Muscle layer of colon (tissue), 2 donors: ENCODE measurements around the gene HOXA4.
A peak's percentile ranks its signal among the peaks of the same experiment; 100 is the strongest.

Source experiments
- H3K27ac ChIP-seq: one replicate; pipeline ENCODE4 v1.7.0; 2013; ENCODE audit warnings: low read depth, mild to moderate bottlenecking, low read length, moderate library complexity
- H3K27me3 ChIP-seq, 2 donors: one replicate each; pipeline ENCODE4 v1.7.0; 2013; ENCODE audit warnings: low read length in 2 of 2, mild to moderate bottlenecking in 2 of 2; ENCODE audit not compliant: insufficient read depth in 2 of 2, control insufficient read depth in 1 of 2
- H3K36me3 ChIP-seq: one replicate; pipeline ENCODE4 v1.7.0; 2013; ENCODE audit warnings: mild to moderate bottlenecking, low read length; ENCODE audit not compliant: insufficient read depth
- H3K4me1 ChIP-seq: one replicate; pipeline ENCODE4 v1.7.0; 2013; ENCODE audit warnings: mild to moderate bottlenecking, low read length; ENCODE audit not compliant: insufficient read depth
- H3K4me3 ChIP-seq, 2 donors: one replicate each; pipeline ENCODE4 v1.7.0; 2013; ENCODE audit warnings: low read length in 2 of 2, low read depth in 1 of 2, mild to moderate bottlenecking in 1 of 2, moderate library complexity in 1 of 2
- H3K9ac ChIP-seq: one replicate; pipeline ENCODE4 v1.7.0; 2013; ENCODE audit warnings: low read length
- H3K9me3 ChIP-seq: one replicate; pipeline ENCODE4 v1.7.0; 2013; ENCODE audit warnings: mild to moderate bottlenecking, low read length
- donor health status: abdominal sarcoma.
- donor health status: Adenocarcinoma of cecum.

Gene HOXA4

DNA sequence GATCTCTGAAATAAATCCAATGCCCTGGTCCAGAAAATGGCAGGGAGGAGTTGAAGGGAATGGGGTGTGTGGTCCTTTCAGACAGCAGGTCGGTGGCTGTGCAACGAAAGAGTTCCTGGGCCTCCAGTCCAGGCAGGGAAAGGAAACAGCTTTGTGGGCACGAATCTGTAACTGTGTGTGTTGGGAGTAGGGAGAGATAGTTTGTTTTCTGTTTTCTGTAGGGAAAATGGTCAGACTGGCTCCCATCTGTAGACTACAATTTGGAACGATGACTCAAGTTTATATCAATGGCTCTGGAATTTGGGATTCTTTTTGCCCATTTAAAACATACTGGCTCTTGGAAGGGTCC is 37.3 kb upstream of the HOXA4 start:
- peak overlapping the region; percentile 100 for H3K27ac ChIP-seq
- peak overlapping the region; percentile 67 to 74 for H3K4me3 ChIP-seq
- peaks cover 0 to 21% of the 10 kb centered on the region in 2 donors for H3K27me3 ChIP-seq
- H3K36me3 ChIP-seq = peaks cover 7% of the 10 kb centered on the region
- no peaks in the 10 kb centered on the region for H3K4me1 ChIP-seq
- H3K9ac ChIP-seq = peak overlapping the region; percentile 88
- no peaks in the 10 kb centered on the region for H3K9me3 ChIP-seq

DNA sequence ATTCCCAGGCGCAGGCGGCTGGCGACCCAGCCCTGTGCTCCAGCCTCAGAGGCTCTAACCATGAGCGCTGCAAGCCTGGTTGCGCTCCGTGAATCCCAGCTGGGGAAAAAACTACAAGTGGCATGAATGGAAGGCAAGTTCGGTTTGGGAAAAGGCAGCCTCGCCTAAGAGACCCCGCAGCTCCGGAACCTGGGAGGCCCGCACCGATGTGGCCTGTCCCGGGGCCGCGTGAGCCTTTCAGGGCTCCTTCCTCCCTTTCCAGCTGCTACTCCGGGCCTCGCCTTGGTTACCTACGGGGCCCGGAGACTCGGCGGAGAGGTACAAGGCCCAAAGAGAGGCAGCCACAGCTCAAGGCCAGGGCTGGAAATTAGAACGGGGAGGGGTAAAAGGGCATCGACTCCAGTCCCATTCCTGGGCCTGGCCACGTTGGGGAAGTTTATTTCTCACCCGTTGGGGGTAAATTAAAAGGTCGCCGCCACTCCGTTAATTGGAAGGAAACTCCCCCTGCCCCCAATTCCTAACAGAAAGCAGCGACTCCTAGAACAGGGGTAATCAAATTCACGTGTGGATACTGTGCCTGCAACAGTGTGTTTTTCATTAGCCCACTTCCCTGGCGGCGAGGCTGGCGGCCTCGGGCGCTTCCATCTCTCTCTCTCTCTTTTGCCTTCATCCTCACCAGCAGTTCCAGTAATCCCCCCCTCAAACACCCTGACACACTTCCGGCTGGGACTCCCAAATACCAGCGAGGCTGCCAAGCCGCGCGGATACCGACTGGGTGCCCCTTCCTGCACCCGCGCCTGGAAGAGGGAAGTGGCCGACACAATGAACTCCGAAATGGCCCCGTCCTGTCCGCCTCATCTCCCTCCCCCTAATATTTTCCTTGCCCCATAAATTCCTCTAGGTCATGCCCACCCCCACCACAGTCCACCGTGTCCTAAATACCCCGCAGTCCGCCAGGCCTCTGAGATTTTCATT is 36.3 kb upstream of the HOXA4 start:
- no peaks in the 10 kb centered on the region for H3K9me3 ChIP-seq
- H3K27me3 ChIP-seq = peaks cover 0 to 21% of the 10 kb centered on the region in 2 donors
- H3K9ac ChIP-seq = peak overlapping the region; percentile 88
- H3K27ac ChIP-seq = peak overlapping the region; percentile 100
- H3K4me3 ChIP-seq = peak overlapping the region; percentile 74 to 96
- no peaks in the 10 kb centered on the region for H3K4me1 ChIP-seq
- H3K36me3 ChIP-seq = peaks cover 7% of the 10 kb centered on the region

DNA sequence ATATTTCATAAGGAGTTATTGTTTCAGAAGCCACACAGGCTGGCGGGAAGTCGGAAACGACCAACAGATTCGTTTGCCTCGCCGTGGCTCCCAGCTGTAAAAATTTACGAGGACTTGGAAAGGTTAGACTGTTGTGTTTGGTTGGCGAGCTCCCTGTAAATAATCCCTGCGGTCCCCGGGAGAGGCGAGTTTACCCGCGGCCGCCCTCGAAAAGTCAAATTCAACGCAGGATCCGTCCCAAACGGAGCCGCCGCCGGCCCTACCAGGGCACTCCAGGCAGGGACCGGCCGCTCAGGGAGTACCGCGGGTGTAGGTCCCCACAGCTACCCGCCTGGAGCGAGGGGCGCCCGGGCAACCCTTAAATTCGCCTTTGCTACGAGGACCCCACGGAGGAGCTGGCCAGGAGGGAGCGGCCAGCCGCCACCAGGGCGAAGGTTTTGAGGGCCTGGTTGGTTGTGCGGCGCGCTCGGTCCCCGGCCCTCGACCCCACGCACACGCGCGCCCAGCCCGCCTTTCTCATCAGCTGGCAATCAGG is 35.5 kb upstream of the HOXA4 start:
- peak overlapping the region; percentile 88 for H3K9ac ChIP-seq
- no peaks in the 10 kb centered on the region for H3K4me1 ChIP-seq
- peak overlapping the region; percentile 100 for H3K27ac ChIP-seq
- no peaks in the 10 kb centered on the region for H3K36me3 ChIP-seq
- H3K9me3 ChIP-seq = no peaks in the 10 kb centered on the region
- H3K4me3 ChIP-seq = peak overlapping the region; percentile 74 to 96
- H3K27me3 ChIP-seq = peaks cover 0 to 21% of the 10 kb centered on the region in 2 donors

DNA sequence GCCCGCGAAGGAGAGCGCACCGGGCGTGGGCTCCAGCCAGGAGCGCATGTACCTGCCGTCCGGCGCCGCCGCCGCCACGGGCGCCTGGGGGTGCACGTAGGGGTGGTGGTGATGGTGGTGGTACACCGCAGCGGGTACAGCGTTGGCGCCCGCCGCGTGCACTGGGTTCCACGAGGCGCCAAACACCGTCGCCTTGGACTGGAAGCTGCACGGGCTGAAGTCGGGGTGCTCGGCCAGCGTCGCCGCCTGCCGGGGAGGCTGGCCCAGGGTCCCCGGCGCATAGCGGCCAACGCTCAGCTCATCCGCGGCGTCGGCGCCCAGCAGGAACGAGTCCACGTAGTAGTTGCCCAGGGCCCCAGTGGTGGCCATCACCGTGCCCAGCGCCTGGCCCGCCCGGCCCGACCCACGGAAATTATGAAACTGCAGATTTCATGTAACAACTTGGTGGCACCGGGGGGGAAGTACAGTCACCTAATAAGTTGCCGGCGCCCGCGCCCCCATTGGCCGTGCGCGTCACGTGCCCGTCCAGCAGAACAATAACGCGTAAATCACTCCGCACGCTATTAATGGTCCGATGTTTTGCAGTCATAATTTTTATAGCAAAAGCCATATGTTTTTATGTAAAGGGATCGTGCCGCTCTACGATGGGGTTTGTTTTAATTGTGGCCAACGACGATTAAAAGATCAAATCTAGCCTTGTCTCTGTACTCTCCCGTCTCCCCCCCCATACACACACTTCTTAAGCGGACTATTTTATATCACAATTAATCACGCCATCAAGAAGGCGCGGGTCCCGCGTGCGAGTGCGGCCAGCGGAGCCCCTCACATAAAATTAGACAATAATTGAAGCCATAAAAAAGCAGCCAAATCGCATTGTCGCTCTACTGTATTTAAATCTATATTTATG is 34.8 kb upstream of the HOXA4 start, which contains the start of gene HOXA9:
TSS of gene HOXA9 (minus strand) at position 449 of the 907 bp plus-strand sequence. CDS start at position 369, 80 bp downstream.
- Histone ChIP-seq H3K27ac (peak within 1 kb of the TSS; percentile 100), H3K27me3 (peaks cover 0 to 21% of the 10 kb centered on the region in 2 donors), H3K4me3 (peak within 1 kb of the TSS; percentile 74 to 96), H3K4me1 (no peaks in the 10 kb centered on the region), H3K9me3 (no peaks in the 10 kb centered on the region), H3K9ac (peak within 1 kb of the TSS; percentile 88), H3K36me3 (no peaks in the 10 kb centered on the region)

DNA sequence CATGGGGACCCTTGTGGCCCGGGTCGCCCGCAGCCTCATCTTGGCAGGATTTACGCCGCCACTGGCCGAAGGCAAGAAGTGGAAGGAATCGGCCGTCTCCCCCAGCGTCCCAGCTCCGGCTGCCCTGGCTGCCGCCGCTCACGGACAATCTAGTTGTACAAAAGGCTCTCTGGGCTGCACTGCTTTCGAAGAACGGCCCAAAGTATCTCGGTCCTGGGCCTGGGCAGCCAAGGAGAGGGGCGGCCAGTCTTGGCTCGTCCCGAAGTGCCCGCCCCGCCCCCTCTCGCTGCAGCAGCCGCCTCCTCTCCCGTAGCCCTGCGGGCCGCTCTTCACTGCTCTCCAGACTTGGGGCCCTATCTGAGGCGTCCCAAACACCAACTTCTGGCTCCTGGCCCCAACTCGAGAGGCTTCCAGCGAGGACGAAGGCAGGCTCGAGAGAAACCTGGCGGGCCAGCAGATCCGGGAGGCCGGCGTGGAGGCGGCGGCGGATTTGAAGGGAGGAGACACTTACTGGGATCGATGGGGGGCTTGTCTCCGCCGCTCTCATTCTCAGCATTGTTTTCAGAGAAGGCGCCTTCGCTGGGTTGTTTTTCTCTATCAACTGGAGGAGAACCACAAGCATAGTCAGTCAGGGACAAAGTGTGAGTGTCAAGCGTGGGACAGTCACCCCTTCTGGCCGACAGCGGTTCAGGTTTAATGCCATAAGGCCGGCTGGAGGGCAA is 34.0 kb upstream of the HOXA4 start:
- no peaks in the 10 kb centered on the region for H3K4me1 ChIP-seq
- H3K9me3 ChIP-seq = no peaks in the 10 kb centered on the region
- H3K36me3 ChIP-seq = no peaks in the 10 kb centered on the region
- peak overlapping the region; percentile 62 for H3K9ac ChIP-seq
- peaks cover 0 to 21% of the 10 kb centered on the region in 2 donors for H3K27me3 ChIP-seq
- H3K4me3 ChIP-seq = peak overlapping the region; percentile 74 to 96
- peak overlapping the region; percentile 100 for H3K27ac ChIP-seq

DNA sequence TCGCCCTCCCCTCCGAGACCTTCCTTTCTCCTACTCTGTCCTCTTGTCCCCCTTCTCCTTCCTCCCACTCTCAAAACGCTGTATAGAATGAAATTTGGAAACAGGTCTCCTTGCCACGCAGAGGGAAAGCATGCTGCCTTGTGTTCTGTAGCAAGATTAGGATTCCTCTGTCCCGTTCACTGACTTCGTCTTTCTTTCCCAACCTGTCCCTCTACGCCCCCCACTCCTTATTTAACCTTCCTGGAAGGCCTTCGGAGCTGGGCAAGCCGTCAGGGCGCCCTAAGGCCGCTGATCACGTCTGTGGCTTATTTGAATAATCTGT is 33.4 kb upstream of the HOXA4 start:
- Histone ChIP-seq H3K36me3 (no peaks in the 10 kb centered on the region), H3K4me1 (no peaks in the 10 kb centered on the region), H3K27me3 (peaks cover 0 to 21% of the 10 kb centered on the region in 2 donors), H3K27ac (peak overlapping the region; percentile 100), H3K4me3 (peak overlapping the region; percentile 74 to 96), H3K9me3 (no peaks in the 10 kb centered on the region), H3K9ac (peak overlapping the region; percentile 62)

DNA sequence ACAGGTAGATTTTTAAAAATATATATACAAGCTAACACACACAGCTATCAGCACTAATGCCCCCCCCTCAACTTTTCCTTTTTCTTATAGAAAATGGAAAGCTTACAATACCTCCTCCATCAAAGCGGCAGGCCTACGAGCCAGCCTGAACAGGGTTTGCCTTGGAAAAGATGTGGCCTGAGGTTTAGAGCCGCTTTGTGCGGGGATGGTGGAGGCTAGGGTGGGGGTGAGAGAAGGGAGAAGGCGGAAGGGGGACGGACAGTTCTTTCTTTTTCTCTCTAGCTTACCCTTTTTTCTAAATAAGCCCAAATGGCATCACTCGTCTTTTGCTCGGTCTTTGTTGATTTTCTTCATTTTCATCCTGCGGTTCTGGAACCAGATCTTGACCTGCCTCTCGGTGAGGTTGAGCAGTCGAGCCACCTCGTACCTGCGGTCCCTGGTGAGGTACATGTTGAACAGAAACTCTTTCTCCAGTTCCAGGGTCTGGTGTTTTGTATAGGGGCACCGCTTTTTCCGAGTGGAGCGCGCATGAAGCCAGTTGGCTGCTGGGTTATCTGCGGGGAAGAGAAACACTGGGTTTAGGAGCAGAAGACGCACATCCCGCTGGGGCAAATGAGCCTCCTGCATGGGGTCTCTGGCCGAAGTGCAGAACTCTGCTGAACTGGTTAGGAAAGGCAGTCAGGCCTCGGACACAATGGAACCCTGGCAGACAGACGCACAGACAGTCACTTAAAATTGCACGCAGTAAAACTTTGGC is 32.9 kb upstream of the HOXA4 start:
- no peaks in the 10 kb centered on the region for H3K4me1 ChIP-seq
- peak overlapping the region; percentile 74 to 96 for H3K4me3 ChIP-seq
- peak overlapping the region; percentile 100 for H3K27ac ChIP-seq
- peak overlapping the region; percentile 62 for H3K9ac ChIP-seq
- H3K36me3 ChIP-seq = no peaks in the 10 kb centered on the region
- H3K27me3 ChIP-seq = peaks cover 0 to 21% of the 10 kb centered on the region in 2 donors
- no peaks in the 10 kb centered on the region for H3K9me3 ChIP-seq

DNA sequence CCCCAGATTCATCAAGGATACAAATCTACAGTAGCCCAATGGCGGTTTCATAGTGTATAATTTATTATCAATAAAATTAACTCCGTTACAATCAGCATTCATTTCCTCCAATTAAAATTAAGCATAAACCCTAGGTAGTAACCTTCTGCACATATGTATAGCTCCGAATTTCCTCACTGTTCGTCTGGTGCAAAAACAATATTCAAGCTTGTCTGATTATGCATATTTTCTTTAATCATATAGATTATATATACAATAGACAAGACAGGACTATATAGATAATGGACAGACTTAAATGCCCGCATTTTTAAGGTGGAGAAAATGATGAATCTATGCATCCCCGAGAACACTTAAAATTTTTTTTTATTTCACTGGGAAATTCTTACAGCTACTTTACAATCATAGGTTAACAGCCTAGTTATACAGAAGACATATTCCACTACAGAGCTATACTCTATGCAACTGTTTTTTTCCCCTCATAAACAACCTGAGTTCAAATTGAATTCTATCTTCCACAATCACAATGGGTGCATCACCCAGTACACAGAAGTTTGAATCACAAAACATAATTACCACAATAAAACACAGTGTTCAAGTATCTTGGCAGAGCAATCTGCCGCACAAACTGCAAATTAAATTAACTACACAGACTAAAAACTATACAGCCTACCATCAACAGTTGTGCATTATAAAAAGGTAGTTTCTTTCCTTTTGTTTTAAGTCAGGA is 32.2 kb upstream of the HOXA4 start:
- peak overlapping the region; percentile 74 to 96 for H3K4me3 ChIP-seq
- peaks cover 0 to 21% of the 10 kb centered on the region in 2 donors for H3K27me3 ChIP-seq
- peak overlapping the region; percentile 76 for H3K27ac ChIP-seq
- H3K9ac ChIP-seq = peak overlapping the region; percentile 62
- no peaks in the 10 kb centered on the region for H3K36me3 ChIP-seq
- H3K4me1 ChIP-seq = no peaks in the 10 kb centered on the region
- no peaks in the 10 kb centered on the region for H3K9me3 ChIP-seq

DNA sequence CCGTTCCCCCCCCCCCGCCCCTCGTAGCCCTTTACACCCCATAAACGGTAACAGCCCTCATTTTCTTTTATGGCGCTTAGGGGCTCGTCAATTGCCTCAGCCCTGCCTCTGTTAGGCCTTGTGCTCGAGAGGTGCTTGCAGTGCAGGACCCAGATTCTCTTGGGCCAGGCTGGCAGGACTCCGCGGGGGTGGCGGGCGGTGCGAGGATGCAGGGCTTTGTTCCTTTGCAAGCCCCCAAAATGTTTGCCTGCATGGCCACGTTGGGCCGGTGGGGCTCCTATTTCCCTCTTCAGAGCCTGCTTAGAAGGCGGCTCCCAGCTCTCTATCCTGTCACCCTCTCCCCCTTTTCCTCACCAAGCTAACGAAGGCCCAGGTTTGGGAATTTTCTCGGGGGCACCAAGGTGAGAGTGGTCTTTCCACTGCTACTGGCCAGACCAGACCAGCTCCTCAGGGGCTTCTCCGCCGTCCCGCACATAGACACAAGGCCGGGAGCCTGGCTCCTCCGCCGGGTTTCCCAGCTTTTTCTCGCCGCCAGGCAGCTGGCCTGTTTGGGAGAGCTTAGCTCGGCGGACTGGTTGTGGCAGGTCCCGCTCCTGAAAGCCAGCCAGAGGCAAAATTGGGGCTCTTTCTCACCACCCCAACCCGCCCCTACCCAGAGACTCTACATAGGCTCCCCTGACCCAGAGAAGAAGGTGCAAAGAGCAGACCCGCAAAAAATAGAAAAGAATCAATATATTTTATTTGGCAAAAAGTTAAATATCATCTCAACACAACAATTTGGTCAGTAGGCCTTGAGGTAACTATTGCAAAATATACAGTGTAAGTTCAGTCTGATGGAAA is 31.4 kb upstream of the HOXA4 start:
- peak overlapping the region; percentile 74 to 96 for H3K4me3 ChIP-seq
- peak overlapping the region; percentile 76 for H3K27ac ChIP-seq
- H3K9me3 ChIP-seq = no peaks in the 10 kb centered on the region
- peaks cover 0 to 20% of the 10 kb centered on the region in 2 donors for H3K27me3 ChIP-seq
- no peaks in the 10 kb centered on the region for H3K36me3 ChIP-seq
- H3K9ac ChIP-seq = no peak overlapping the region
- H3K4me1 ChIP-seq = peaks cover 5% of the 10 kb centered on the region
